Right kidney (tissue), 1 donor: ENCODE measurements around the gene EPS8.
"Not testable (repeated sequence)": the region's sequence is repeated elsewhere in the genome, so short reads cannot be mapped to it uniquely, and the experiment has no call there.

ENCODE experiments used
- DNase-seq: peaks from one replicate; pipeline ENCODE4 v3.0.0-alpha.2; 2016

Gene EPS8

GRCh38 chr12:15757553-15758255 lies 31.5 kb downstream of the EPS8 start:
- DNase-seq: no peak

- DNase-seq: no peak
Measured at GRCh38 chr12:15756822-15757221, 32.4 kb downstream of the EPS8 start.

- DNase-seq: no peak
Measured at GRCh38 chr12:15754233-15754632, 35.0 kb downstream of the EPS8 start.

GRCh38 chr12:15752785-15753184 lies 36.4 kb downstream of the EPS8 start:
- DNase-seq: no peak

GRCh38 chr12:15751741-15752140 lies 37.4 kb downstream of the EPS8 start:
- DNase-seq: no peak

- DNase-seq: no peak
Measured at GRCh38 chr12:15749937-15750336, 39.3 kb downstream of the EPS8 start.

- DNase-seq: not testable (repeated sequence)
Measured at GRCh38 chr12:15741870-15742269, 47.3 kb downstream of the EPS8 start.

- DNase-seq: no peak
Measured at GRCh38 chr12:15741082-15741481, 48.1 kb downstream of the EPS8 start.

- DNase-seq: not testable (repeated sequence)
Measured at GRCh38 chr12:15740389-15740788, 48.8 kb downstream of the EPS8 start.

- DNase-seq: no peak
Measured at GRCh38 chr12:15738438-15739015, 50.7 kb downstream of the EPS8 start.

- DNase-seq: no peak
Measured at GRCh38 chr12:15735837-15736615, 53.2 kb downstream of the EPS8 start.

- DNase-seq: no peak
Measured at GRCh38 chr12:15733136-15733535, 56.1 kb downstream of the EPS8 start.

GRCh38 chr12:15732341-15733061 lies 56.7 kb downstream of the EPS8 start:
- DNase-seq: no peak

- DNase-seq: no peak
Measured at GRCh38 chr12:15731940-15732339, 57.2 kb downstream of the EPS8 start.

- DNase-seq: no peak
Measured at GRCh38 chr12:15729097-15729496, 60.1 kb downstream of the EPS8 start.

- no peak for DNase-seq
Measured at GRCh38 chr12:15728118-15728598, 61.0 kb downstream of the EPS8 start.

GRCh38 chr12:15726878-15727150 lies 62.4 kb downstream of the EPS8 start:
- DNase-seq: no peak

- no peak for DNase-seq
Measured at GRCh38 chr12:15726027-15726877, 62.9 kb downstream of the EPS8 start.

GRCh38 chr12:15722951-15723350 lies 66.2 kb downstream of the EPS8 start:
- DNase-seq: no peak

GRCh38 chr12:15721316-15722115 lies 67.7 kb downstream of the EPS8 start:
- no peak for DNase-seq

- DNase-seq: no peak
Measured at GRCh38 chr12:15720295-15720694, 68.9 kb downstream of the EPS8 start.
